MCF 10A (cell line): ENCODE measurements around the gene ZFP82. TPM values are rescaled to one million over a fixed set of nuclear protein-coding genes. Genes with fewer than 3 reads are reported as not detected.

Experiments used
- BruUV-seq: library from RNA; stranded (reverse); fragments of 400-500 nt; replicated peaks from 2 replicates; lab custom pipeline; 2021; lab: Mats Ljungman, UMichigan
- CTCF ChIA-PET: fragments of 300-600 bp; sonication (Branson Sonifier 250); formaldehyde crosslinking; extraction: SDS; loops from one replicate; lab custom pipeline; 2021; ENCODE audit warnings: antibody characterized with exemption, inconsistent platforms; lab: Yijun Ruan, JAX
- POLR2A ChIA-PET: fragments of 300-600, 350-650 bp; sonication (Branson Sonifier 250); formaldehyde crosslinking; extraction: SDS; loops from one replicate; lab custom pipeline; 2020; ENCODE audit warnings: antibody characterized with exemption, inconsistent platforms; lab: Yijun Ruan, JAX
- DNase-seq: peaks from one replicate; pipeline ENCODE4 v3.0.0-alpha.2; 2018; ENCODE audit not compliant: unreplicated experiment
- H3K27ac Mint-ChIP-seq: one replicate; pipeline ENCODE4 v1.8.0; 2022; ENCODE audit warnings: mild to moderate bottlenecking, low read depth, mixed read lengths; ENCODE audit not compliant: unreplicated experiment
- H3K27me3 Mint-ChIP-seq: one replicate; pipeline ENCODE4 v1.8.0; 2022; ENCODE audit warnings: mixed read lengths; ENCODE audit not compliant: insufficient read depth, unreplicated experiment
- H3K36me3 Mint-ChIP-seq: one replicate; pipeline ENCODE4 v1.8.0; 2022; ENCODE audit warnings: mild to moderate bottlenecking, moderate library complexity, mixed read lengths; ENCODE audit not compliant: insufficient read depth, unreplicated experiment
- H3K4me1 Mint-ChIP-seq: one replicate; pipeline ENCODE4 v1.8.0; 2022; ENCODE audit warnings: mixed read lengths; ENCODE audit not compliant: insufficient read depth, unreplicated experiment
- H3K4me3 Mint-ChIP-seq: one replicate; pipeline ENCODE4 v1.8.0; 2022; ENCODE audit warnings: mild to moderate bottlenecking, moderate library complexity, mixed read lengths; ENCODE audit not compliant: unreplicated experiment
- H3K9me3 Mint-ChIP-seq: one replicate; pipeline ENCODE4 v1.8.0; 2022; ENCODE audit warnings: mixed read lengths; ENCODE audit not compliant: unreplicated experiment
- intact Hi-C: fragments of 100-400 bp; cut with micrococcal nuclease; formaldehyde crosslinking; loops from 2 replicates; pipeline ENCODE4 v1.14.1; 2022
- total RNA-seq: library from RNA; stranded (reverse); gene quantifications from 2 replicates; pipeline ENCODE4 v1.2.3, GENCODE V29; 2022
- TF ChIP-seq, protein P1 (sequence below): fragments of 200-600 bp; IDR thresholded peaks from one replicate; pipeline ENCODE4 v1.8.0; 2022; ENCODE audit warnings: antibody characterized with exemption, mild to moderate bottlenecking; ENCODE audit not compliant: unreplicated experiment

The ZFP82 gene
- total RNA-seq, 1 experiment from 2014 or later, result 0.37 TPM

DNA sequence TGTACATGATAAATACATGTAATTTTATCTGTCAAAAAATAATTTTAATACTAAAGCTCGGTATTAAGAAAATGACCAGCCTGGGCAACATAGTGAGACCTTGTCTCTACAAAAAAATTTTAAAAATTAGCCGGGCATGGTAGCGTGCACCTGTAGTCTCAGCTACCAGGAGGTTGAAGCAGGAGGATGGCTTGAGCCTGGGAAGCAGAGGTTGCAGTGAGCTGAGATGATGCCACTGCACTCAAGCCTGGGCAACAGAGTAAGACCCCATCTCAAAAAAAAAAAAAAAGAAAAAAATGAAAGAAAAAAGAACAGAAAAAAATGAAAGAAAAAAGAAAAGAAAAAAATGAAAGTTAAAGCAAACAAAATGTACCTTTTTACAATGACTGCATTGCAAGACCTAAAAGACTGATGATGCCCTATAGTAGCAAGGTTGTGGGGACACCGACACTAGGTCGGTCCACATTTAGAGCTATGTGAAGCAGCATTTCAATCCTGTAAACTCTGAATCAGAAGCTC, 44.7 kb downstream of the ZFP82 start:
- Mint-ChIP-seq H3K27ac (no peak overlapping the region), H3K4me1 (peaks cover 8% of the 10 kb centered on the region), H3K36me3 (peaks cover 7% of the 10 kb centered on the region), H3K9me3 (peaks cover 17% of the 10 kb centered on the region), H3K4me3 (no peak overlapping the region), H3K27me3 (no peaks in the 10 kb centered on the region)
- POLR2A ChIA-PET, result no interaction called here
- no peak for DNase-seq
- intact Hi-C loops, result loop anchor here (10.0 kb wide), 3 partner anchors 159 to 841 kb away; partner anchors contain the start of genes ZNF146, ZNF345, ZNF383 and ZNF565
- CTCF ChIA-PET, result interaction anchor here (0.6 to 0.7 kb wide), 2 partner anchors 105 to 547 kb away, joined by 3 to 4 read pairs; no protein-coding TSS in a partner anchor
- BruUV-seq, result no TSS peak
- TF ChIP-seq, protein P1, sequence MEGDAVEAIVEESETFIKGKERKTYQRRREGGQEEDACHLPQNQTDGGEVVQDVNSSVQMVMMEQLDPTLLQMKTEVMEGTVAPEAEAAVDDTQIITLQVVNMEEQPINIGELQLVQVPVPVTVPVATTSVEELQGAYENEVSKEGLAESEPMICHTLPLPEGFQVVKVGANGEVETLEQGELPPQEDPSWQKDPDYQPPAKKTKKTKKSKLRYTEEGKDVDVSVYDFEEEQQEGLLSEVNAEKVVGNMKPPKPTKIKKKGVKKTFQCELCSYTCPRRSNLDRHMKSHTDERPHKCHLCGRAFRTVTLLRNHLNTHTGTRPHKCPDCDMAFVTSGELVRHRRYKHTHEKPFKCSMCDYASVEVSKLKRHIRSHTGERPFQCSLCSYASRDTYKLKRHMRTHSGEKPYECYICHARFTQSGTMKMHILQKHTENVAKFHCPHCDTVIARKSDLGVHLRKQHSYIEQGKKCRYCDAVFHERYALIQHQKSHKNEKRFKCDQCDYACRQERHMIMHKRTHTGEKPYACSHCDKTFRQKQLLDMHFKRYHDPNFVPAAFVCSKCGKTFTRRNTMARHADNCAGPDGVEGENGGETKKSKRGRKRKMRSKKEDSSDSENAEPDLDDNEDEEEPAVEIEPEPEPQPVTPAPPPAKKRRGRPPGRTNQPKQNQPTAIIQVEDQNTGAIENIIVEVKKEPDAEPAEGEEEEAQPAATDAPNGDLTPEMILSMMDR, result no peak

DNA sequence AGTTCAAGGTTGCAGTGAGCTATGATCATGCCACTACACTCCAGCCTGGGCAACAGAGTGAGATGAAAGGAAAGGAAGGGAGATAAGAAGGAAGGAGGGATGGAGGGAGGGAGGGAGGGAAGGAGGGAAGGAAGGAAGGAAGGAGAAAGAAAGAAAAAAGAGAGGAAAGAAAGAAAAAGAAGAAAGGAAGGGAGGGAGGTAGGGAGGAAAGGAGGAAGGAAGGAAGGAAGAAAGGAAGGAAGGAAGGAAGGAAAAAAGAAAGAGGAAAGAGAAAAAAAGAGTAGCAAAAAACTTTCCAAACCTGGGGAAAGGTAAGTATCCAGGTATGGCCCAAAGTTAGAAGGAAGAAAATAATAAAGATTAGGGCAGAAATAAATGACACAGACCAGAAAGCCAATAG, 46.6 kb downstream of the ZFP82 start:
- ChIA-PET POLR2A (interaction anchor here (0.5 to 1.4 kb wide), 2 partner anchors 295 to 300 kb away, joined by 3 to 5 read pairs; partner anchors contain the start of gene ZNF461), CTCF (no interaction called here)
- BruUV-seq, result no TSS peak
- no peaks in the 10 kb centered on the region for H3K4me1 Mint-ChIP-seq
- H3K4me3 Mint-ChIP-seq, result no peak overlapping the region
- no peak overlapping the region for H3K27ac Mint-ChIP-seq
- H3K36me3 Mint-ChIP-seq, result peaks cover 1% of the 10 kb centered on the region
- intact Hi-C loops, result loop anchor here (10.0 kb wide), 3 partner anchors 157 to 843 kb away; partner anchors contain the start of genes ZNF146, ZNF345, ZNF383 and ZNF565
- TF ChIP-seq, protein P1, result no peak
- no peaks in the 10 kb centered on the region for H3K27me3 Mint-ChIP-seq
- DNase-seq, result no peak
- H3K9me3 Mint-ChIP-seq, result peaks cover 17% of the 10 kb centered on the region

DNA sequence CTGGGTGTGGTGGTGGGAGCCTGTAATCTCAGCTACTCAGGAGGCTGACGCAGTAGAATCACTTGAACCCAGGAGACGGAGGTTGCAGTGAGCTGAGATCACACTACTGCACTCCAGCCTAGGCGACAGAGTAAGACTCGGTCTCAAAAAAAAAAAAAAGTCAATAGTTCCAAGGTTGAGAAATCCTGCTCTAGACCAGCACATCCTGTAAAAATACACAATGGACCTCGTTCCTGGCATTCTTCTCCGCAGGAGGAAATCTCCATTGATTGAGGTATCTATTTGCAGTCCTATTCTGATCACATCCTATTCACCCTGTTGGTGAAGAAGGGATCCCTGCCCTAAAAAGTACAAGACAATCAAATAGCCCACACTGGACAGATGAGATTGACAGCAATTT, 54.6 kb downstream of the ZFP82 start:
- POLR2A ChIA-PET, result no interaction called here
- Mint-ChIP-seq H3K27ac (no peak overlapping the region), H3K9me3 (peaks cover 7% of the 10 kb centered on the region), H3K36me3 (peaks cover 39% of the 10 kb centered on the region), H3K27me3 (no peaks in the 10 kb centered on the region), H3K4me1 (no peaks in the 10 kb centered on the region), H3K4me3 (no peak overlapping the region)
- intact Hi-C loops, result no loop called here
- BruUV-seq, result no TSS peak
- TF ChIP-seq, protein P1, result no peak
- CTCF ChIA-PET, result no interaction called here
- DNase-seq, result no peak

Other genes with a start within 250 kb of the ZFP82 start
- 2.9 and 3.6 TPM in 2 replicates for gene ZNF565, start 204.0 kb downstream of the ZFP82 start, total RNA-seq
- 102 and 132 TPM in 2 replicates for gene ZNF146, start 203.5 kb downstream of the ZFP82 start, total RNA-seq
- gene ZFP14, start 39.4 kb downstream of the ZFP82 start, total RNA-seq, result 1.5 and 1.7 TPM in 2 replicates
- 3.9 and 6.6 TPM in 2 replicates for gene ZNF566, start 70.9 kb upstream of the ZFP82 start, total RNA-seq
- gene ZNF260, start 109.6 kb upstream of the ZFP82 start, total RNA-seq, result 13.8 and 14.5 TPM in 2 replicates
- gene ZNF529, start 154.6 kb upstream of the ZFP82 start, total RNA-seq, result 11.4 and 12.8 TPM in 2 replicates
- 0.51 and 0.81 TPM in 2 replicates for gene ZNF382, start 186.7 kb upstream of the ZFP82 start, total RNA-seq
- gene ZNF461, start 248.2 kb upstream of the ZFP82 start, total RNA-seq, result 7.3 and 9.6 TPM in 2 replicates